ENCODE data around the gene MYO10. TPM values are rescaled to one million over a fixed set of nuclear protein-coding genes. Genes with fewer than 3 reads are reported as not detected.

Gene MYO10
- polyA plus RNA-seq, 3 donors from 2014 or later = not detected

- Mint-ChIP-seq H3K27ac (no peak overlapping the region), H3K27me3 (ENCODE audit: low read depth in 3 of 3) (peaks cover 0 to 2% (median 0%) of the 10 kb centered on the region in 3 donors), H3K4me3 (no peak overlapping the region), H3K4me1 (no peaks in the 10 kb centered on the region), H3K9me3 (peaks cover 0 to 6% (median 4%) of the 10 kb centered on the region in 6 donors), H3K36me3 (peaks cover 0 to 3% (median 0%) of the 10 kb centered on the region in 3 donors)
- DNase-seq = no peak
Measured at GRCh38 chr5:16901021-16901644, 35.0 kb downstream of the MYO10 start.

DNA sequence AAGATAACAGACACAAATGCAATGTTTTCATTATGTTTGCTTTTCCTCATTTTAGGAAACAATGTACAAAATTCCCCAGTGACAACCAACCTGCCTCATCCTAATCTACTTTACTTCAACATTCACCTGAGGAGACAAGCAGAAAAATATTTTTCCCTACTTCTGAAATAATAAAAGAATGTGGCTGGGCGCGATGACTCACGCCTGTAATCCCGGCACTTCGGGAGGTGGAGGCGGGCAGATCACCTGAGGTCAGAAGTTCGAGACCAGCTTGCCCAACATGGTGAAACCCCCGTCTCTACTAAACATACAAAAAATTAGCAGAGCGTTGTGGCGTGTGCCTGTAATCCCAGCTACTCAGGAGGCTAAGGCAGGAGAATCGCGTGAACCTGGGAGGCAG, 36.9 kb downstream of the MYO10 start:
- DNase-seq = no peak
- no peak overlapping the region for H3K4me3 Mint-ChIP-seq
- no peaks in the 10 kb centered on the region for H3K4me1 Mint-ChIP-seq
- peaks cover 0 to 3% (median 0%) of the 10 kb centered on the region in 3 donors for H3K36me3 Mint-ChIP-seq
- H3K27ac Mint-ChIP-seq = no peak overlapping the region
- peaks cover 0 to 2% (median 0%) of the 10 kb centered on the region in 3 donors for H3K27me3 Mint-ChIP-seq (ENCODE audit: low read depth in 3 of 3)
- H3K9me3 Mint-ChIP-seq = peaks cover 0 to 12% (median 3%) of the 10 kb centered on the region in 6 donors

DNA sequence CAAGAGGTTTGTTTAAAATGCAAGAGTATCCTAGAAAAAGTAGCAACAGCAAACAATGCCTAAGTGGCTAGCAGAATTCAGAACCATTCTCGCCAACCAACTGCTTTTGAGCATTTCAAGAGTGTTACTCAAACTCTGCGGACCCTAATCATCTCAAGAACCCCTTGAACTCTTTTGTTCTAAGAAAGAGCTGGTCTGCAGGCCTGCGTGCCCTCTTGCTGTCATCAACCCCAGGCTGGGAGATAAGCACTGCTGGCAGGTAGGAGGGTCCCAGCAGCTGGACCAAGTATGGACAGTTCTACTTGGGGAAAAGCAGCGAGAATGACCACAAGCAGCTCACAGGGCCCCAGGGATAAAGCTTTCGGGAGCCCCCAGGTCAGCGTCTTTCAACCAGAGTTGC, 38.3 kb downstream of the MYO10 start:
- H3K9me3 Mint-ChIP-seq = peaks cover 0 to 7% (median 3%) of the 10 kb centered on the region in 6 donors
- peaks cover 0 to 2% (median 2%) of the 10 kb centered on the region in 3 donors for H3K27me3 Mint-ChIP-seq (ENCODE audit: low read depth in 3 of 3)
- peaks cover 0 to 3% (median 0%) of the 10 kb centered on the region in 3 donors for H3K36me3 Mint-ChIP-seq
- H3K4me1 Mint-ChIP-seq = no peaks in the 10 kb centered on the region
- no peak overlapping the region for H3K27ac Mint-ChIP-seq
- no peak for DNase-seq
- H3K4me3 Mint-ChIP-seq = no peak overlapping the region

DNA sequence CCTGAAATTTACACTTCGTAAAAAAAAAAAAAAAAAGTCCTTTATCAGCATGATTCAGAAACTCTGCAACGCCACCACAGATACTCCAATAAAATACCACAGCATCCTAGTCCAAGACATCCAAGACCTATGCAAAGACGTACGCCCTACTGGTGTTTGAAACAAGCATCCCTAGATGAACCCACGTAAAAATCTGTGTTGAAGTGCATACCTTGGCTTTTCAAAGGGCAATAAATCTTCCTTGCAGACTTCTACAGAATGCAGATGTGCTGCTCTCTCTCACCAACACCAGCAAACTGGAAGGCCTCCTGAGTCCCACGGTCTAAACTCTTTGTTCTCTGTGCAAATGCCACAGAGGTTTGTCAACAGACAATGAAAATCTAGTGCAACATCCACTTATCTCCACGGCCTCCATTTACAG, 38.8 kb downstream of the MYO10 start:
- Mint-ChIP-seq H3K27ac (no peak overlapping the region), H3K4me1 (no peaks in the 10 kb centered on the region), H3K36me3 (peaks cover 0 to 3% (median 0%) of the 10 kb centered on the region in 3 donors), H3K27me3 (ENCODE audit: low read depth in 3 of 3) (peaks cover 0 to 2% (median 2%) of the 10 kb centered on the region in 3 donors), H3K9me3 (peaks cover 0 to 7% (median 3%) of the 10 kb centered on the region in 6 donors), H3K4me3 (no peak overlapping the region)
- DNase-seq = no peak

DNA sequence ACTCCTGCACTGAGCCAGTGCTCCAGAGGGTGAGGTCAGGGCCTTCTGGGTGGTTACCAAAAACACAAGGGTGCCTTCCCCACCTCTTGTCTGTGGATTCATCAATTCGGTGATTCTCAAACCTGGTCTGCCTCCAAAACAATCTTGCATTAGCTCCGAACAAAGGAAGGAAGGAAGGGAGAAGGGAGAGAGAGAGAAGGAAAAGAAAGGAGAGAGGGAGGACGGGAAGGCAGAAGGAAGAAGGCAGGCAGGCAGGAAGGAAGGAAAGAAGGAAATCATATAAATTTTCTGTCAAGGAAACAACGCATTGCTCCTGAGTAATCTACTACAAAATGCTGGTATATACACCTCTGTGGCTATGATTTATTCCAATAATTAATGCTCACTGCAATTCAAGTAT, 39.3 kb downstream of the MYO10 start:
- DNase-seq = no peak
- H3K27me3 Mint-ChIP-seq (ENCODE audit: low read depth in 3 of 3) = peaks cover 0 to 2% (median 2%) of the 10 kb centered on the region in 3 donors
- H3K36me3 Mint-ChIP-seq = peaks cover 0 to 3% (median 0%) of the 10 kb centered on the region in 3 donors
- no peak overlapping the region for H3K4me3 Mint-ChIP-seq
- H3K4me1 Mint-ChIP-seq = no peaks in the 10 kb centered on the region
- peaks cover 0 to 7% (median 3%) of the 10 kb centered on the region in 6 donors for H3K9me3 Mint-ChIP-seq
- no peak overlapping the region for H3K27ac Mint-ChIP-seq

GRCh38 chr5:16894236-16895057, 41.6 kb downstream of the MYO10 start:
- H3K27me3 Mint-ChIP-seq (ENCODE audit: low read depth in 3 of 3) = peaks cover 0 to 2% (median 0%) of the 10 kb centered on the region in 3 donors

DNA sequence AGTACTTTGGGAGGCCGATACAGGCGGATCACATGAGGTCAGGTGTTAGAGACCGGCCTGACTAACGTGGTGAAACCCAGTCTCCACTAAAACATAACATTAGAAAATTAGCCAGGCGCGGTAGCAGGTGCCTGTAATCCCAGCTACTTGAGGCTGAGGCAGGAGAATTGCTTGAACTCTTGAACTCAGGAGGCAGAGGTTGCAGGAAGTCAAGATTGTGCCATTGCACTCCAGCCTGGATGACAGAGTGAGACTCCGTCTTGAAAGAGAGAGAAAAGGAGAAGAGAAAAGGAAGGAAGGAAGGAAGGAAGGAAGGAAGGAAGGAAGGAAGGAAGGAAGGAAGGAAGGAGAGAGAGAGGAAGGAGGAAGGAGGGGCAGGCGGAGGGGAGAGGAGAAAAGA, 45.1 kb downstream of the MYO10 start:
- peaks cover 0 to 4% (median 2%) of the 10 kb centered on the region in 3 donors for H3K27me3 Mint-ChIP-seq (ENCODE audit: low read depth in 3 of 3)
- no peak overlapping the region for H3K27ac Mint-ChIP-seq
- H3K9me3 Mint-ChIP-seq = peaks cover 0 to 7% (median 5%) of the 10 kb centered on the region in 6 donors
- H3K4me3 Mint-ChIP-seq = no peak overlapping the region
- H3K36me3 Mint-ChIP-seq = no peaks in the 10 kb centered on the region
- H3K4me1 Mint-ChIP-seq = no peaks in the 10 kb centered on the region
- DNase-seq = no peak

More at GRCh38 chr5:16894236-16895057, 41.6 kb downstream of the MYO10 start:
- no peaks in the 10 kb centered on the region for H3K36me3 Mint-ChIP-seq
- no peak overlapping the region for H3K4me3 Mint-ChIP-seq
- DNase-seq = no peak
- H3K4me1 Mint-ChIP-seq = no peaks in the 10 kb centered on the region
- no peak overlapping the region for H3K27ac Mint-ChIP-seq
- peaks cover 0 to 7% (median 4%) of the 10 kb centered on the region in 6 donors for H3K9me3 Mint-ChIP-seq

DNA sequence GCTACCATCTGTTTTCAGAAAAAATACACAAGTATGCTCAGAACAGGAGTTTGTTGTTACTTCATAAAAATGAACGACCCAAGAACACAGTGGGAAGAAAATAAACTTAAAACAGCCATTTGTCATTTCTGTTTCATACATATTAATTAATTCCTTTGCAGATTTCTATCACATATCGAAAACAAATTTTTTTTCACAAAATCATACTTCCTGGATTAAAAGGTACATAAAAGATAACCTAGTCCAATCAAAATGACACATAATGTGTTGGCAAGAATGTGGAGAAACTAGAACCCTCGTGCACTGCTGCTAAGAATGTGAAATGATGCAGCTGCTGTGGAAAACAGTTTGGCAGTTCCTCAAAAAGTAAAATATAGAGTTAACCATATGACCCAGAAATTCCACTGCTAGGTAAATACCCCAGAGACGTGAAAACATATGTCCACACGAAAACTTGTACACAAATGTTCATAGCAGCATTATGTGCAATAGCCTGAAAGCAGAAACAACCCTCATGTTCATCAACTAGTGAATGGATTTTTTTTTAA, 46.0 kb downstream of the MYO10 start:
- Mint-ChIP-seq H3K4me3 (no peak overlapping the region), H3K27ac (no peak overlapping the region), H3K4me1 (no peaks in the 10 kb centered on the region), H3K36me3 (no peaks in the 10 kb centered on the region), H3K9me3 (peaks cover 0 to 7% (median 6%) of the 10 kb centered on the region in 6 donors), H3K27me3 (ENCODE audit: low read depth in 3 of 3) (peaks cover 0 to 4% (median 2%) of the 10 kb centered on the region in 3 donors)
- no peak for DNase-seq

DNA sequence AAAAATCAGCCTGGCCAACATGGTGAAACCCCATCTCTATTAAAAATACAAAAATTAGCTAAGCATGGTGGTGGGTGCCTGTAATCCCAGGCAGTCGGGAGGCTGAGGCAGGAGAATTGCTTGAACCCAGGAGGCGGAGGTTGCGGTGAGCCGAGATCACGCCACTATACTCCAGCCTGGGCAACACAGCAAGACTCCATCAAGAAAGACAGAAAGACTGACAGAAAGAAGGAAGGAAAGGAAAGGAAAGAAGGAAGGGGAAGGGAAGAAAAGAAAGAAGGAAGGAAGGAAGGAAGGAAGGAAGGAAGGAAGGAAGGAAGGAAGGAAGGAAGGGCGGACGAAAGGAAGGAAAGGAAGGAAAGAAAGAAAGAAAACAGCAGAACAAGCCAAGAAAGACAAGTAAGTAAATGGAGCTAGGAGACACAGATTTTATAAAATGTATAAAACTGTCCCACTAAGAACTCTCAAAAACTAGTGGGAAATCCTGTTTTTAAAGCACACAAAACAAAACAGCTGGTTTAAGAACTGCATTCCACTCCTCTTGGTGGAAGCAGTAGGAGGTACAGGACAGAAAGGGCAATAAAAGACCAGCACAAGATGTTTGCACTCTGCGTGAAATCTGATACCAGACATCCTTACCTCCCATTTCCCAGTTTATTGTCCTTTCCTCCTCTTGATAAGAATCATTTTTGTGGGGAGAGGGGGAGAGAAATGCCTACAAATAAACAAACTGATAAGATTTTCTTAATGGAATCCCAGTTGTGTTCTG, 46.7 kb downstream of the MYO10 start:
- no peaks in the 10 kb centered on the region for H3K36me3 Mint-ChIP-seq
- H3K4me3 Mint-ChIP-seq = no peak overlapping the region
- H3K4me1 Mint-ChIP-seq = no peaks in the 10 kb centered on the region
- peaks cover 0 to 8% (median 6%) of the 10 kb centered on the region in 6 donors for H3K9me3 Mint-ChIP-seq
- H3K27me3 Mint-ChIP-seq (ENCODE audit: low read depth in 3 of 3) = peaks cover 0 to 4% (median 2%) of the 10 kb centered on the region in 3 donors
- no peak overlapping the region for H3K27ac Mint-ChIP-seq
- no peak for DNase-seq

DNA sequence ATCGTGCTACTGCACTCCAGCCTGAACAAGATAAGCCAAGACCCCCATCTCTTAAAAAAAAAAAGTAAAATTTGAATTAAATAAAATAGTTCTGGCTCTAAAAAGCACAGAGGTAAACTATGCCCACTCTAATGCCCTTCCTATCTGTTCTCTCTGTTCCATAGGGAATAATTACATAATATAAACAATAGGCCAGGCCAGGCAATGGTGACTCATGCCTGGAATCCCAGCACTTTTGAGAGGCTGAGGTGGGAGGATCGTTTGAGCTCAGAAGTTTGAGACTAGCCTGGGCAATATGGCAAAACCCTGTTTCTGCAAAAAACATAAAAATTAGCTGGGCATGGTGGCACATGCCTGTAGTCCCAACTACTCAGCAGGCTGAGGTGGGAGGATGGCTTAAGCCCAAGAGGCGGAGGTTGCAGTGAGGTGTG, 47.4 kb downstream of the MYO10 start:
- H3K27ac Mint-ChIP-seq = no peak overlapping the region
- no peak overlapping the region for H3K4me3 Mint-ChIP-seq
- H3K36me3 Mint-ChIP-seq = no peaks in the 10 kb centered on the region
- H3K4me1 Mint-ChIP-seq = no peaks in the 10 kb centered on the region
- peaks cover 0 to 10% (median 6%) of the 10 kb centered on the region in 6 donors for H3K9me3 Mint-ChIP-seq
- DNase-seq = no peak
- H3K27me3 Mint-ChIP-seq (ENCODE audit: low read depth in 3 of 3) = peaks cover 0 to 4% (median 2%) of the 10 kb centered on the region in 3 donors

DNA sequence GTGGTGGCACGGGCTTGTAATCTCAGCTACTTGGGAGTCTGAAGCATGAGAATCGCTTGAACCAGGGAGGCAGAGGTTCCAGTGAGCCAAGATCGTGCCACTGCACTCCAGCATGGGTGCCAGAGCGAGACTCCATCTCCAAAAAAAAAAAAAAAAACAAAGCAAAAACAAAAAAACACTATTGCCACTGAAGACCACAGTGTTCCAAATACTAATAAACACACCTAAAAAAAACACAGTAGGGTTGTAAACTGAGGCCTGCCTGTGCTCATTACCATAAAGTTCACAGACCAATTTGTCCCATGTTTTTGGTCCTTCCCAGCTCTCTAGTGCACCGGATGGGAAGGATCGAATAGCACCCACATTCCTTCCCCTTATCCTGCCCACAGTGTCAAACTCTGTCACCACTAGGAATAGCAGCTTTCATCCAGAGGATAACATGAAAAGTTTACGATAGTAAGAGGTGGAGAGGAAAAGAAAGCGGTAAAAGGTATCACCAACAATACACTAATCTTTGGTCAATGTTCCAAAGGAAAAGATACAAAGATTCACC, 49.2 kb downstream of the MYO10 start:
- no peak for DNase-seq
- Mint-ChIP-seq H3K9me3 (peaks cover 0 to 16% (median 9%) of the 10 kb centered on the region in 6 donors), H3K27me3 (ENCODE audit: low read depth in 3 of 3) (peaks cover 0 to 3% (median 2%) of the 10 kb centered on the region in 3 donors), H3K4me1 (no peaks in the 10 kb centered on the region), H3K4me3 (no peak overlapping the region), H3K36me3 (no peaks in the 10 kb centered on the region), H3K27ac (no peak overlapping the region)

- Mint-ChIP-seq H3K4me3 (no peak overlapping the region), H3K4me1 (no peaks in the 10 kb centered on the region), H3K27ac (no peak overlapping the region), H3K36me3 (no peaks in the 10 kb centered on the region), H3K27me3 (ENCODE audit: low read depth in 3 of 3) (peaks cover 0 to 3% (median 2%) of the 10 kb centered on the region in 3 donors), H3K9me3 (peaks cover 0 to 16% (median 10%) of the 10 kb centered on the region in 6 donors)
- DNase-seq = no peak
Measured at GRCh38 chr5:16886366-16886736, 49.7 kb downstream of the MYO10 start.
